ENCODE results near the gene PIKFYVE. TPM values are rescaled to one million over a fixed set of nuclear protein-coding genes. Genes with fewer than 3 reads are reported as not detected.

PIKFYVE gene
- total RNA-seq, 1 donor from 2014 or later, result 29.8 TPM

DNA sequence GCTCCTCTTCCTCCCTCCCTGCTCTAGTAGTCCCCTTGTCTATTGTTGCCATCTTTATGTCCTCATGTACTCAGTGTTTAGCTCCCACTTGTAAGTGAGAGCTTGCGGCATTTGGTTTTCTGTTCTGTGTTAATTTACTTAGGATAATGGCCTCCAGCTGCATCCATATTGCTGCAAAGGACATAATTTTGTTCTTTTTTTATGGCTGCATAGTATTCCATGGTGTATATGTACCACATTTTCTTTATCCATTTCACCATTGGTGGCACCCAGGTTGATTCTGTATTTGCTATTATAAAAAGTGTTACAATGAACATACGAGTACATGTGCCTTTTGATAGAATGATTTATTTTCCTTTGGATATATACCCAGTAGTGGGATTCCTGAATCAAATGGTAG is 12.5 kb downstream of the PIKFYVE start:
- no peak for TF ChIP-seq CTCF (IDR thresholded peaks at IDR 0.05; ENCODE audit: insufficient read depth, low read depth, low read length)
- TF ChIP-seq EZH2 (IDR thresholded peaks at IDR 0.05; ENCODE audit: insufficient read depth, low read length), result no peak
- Mint-ChIP-seq H3K9me3 (ENCODE audit: unreplicated experiment) (no peaks in the 10 kb centered on the region), H3K27me3 (ENCODE audit: low read depth, unreplicated experiment) (no peaks in the 10 kb centered on the region), H3K27ac (ENCODE audit: unreplicated experiment) (no peak overlapping the region), H3K36me3 (ENCODE audit: low read depth, unreplicated experiment) (peaks cover 37% of the 10 kb centered on the region), H3K4me3 (ENCODE audit: unreplicated experiment) (no peak overlapping the region), H3K4me1 (ENCODE audit: low read depth, unreplicated experiment) (peaks cover 19% of the 10 kb centered on the region)
- no peaks in the 10 kb centered on the region for H3K9me3 ChIP-seq (ENCODE audit: insufficient read depth, low read depth, low read length)
- H4K20me1 ChIP-seq (ENCODE audit: insufficient read depth, low read length), result peaks cover 53% of the 10 kb centered on the region
- FAIRE-seq, result no peak
- H3K79me2 ChIP-seq (ENCODE audit: insufficient read depth, low read length), result peaks cover 4% of the 10 kb centered on the region
- H3K4me2 ChIP-seq (ENCODE audit: low read length), result no peak overlapping the region
- no peak overlapping the region for H3K4me3 ChIP-seq (ENCODE audit: insufficient read depth, low read depth, low read length)
- H3K4me1 ChIP-seq (ENCODE audit: insufficient read depth, low read length), result peaks cover 4% of the 10 kb centered on the region
- DNase-seq (ENCODE audit: low read depth), result no peak
- no peaks in the 10 kb centered on the region for H3K27me3 ChIP-seq (ENCODE audit: insufficient read depth, low read length)
- no peak overlapping the region for H3K27ac ChIP-seq (ENCODE audit: low read depth, low read length)
- peaks cover 33% of the 10 kb centered on the region for H3K36me3 ChIP-seq (ENCODE audit: insufficient read depth, low read length)
- no peak overlapping the region for H2AFZ ChIP-seq (ENCODE audit: low read depth, low read length)
- no peak overlapping the region for H3K9ac ChIP-seq (ENCODE audit: low read length)

DNA sequence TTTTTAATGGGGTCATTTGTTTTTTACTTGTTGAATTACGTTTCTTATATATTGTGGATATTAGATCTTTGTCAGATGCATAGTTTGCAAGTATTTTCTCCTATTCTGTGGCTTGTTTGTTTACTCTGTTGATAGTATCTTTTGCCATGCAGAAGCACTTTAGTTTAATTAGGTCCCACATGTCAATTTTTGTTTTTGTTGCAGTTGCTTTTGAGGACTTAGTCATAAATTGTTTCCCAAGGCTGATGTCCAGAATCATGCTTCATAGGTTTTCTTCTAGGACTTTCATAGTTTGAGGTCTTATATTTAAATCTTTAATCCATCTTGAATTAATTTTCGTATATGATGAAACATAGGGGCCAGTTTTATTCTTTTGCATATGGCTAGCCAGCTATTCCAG is 13.2 kb downstream of the PIKFYVE start:
- no peak overlapping the region for H2AFZ ChIP-seq (ENCODE audit: low read depth, low read length)
- peaks cover 4% of the 10 kb centered on the region for H3K79me2 ChIP-seq (ENCODE audit: insufficient read depth, low read length)
- DNase-seq (ENCODE audit: low read depth), result no peak
- no peaks in the 10 kb centered on the region for H3K27me3 ChIP-seq (ENCODE audit: insufficient read depth, low read length)
- Mint-ChIP-seq H3K4me3 (ENCODE audit: unreplicated experiment) (no peak overlapping the region), H3K9me3 (ENCODE audit: unreplicated experiment) (no peaks in the 10 kb centered on the region), H3K27ac (ENCODE audit: unreplicated experiment) (no peak overlapping the region), H3K4me1 (ENCODE audit: low read depth, unreplicated experiment) (peaks cover 19% of the 10 kb centered on the region), H3K27me3 (ENCODE audit: low read depth, unreplicated experiment) (no peaks in the 10 kb centered on the region), H3K36me3 (ENCODE audit: low read depth, unreplicated experiment) (peaks cover 37% of the 10 kb centered on the region)
- no peaks in the 10 kb centered on the region for H3K9me3 ChIP-seq (ENCODE audit: insufficient read depth, low read depth, low read length)
- peaks cover 50% of the 10 kb centered on the region for H4K20me1 ChIP-seq (ENCODE audit: insufficient read depth, low read length)
- no peak for FAIRE-seq
- H3K4me1 ChIP-seq (ENCODE audit: insufficient read depth, low read length), result peaks cover 4% of the 10 kb centered on the region
- H3K4me3 ChIP-seq (ENCODE audit: insufficient read depth, low read depth, low read length), result no peak overlapping the region
- peaks cover 27% of the 10 kb centered on the region for H3K36me3 ChIP-seq (ENCODE audit: insufficient read depth, low read length)
- no peak overlapping the region for H3K4me2 ChIP-seq (ENCODE audit: low read length)
- TF ChIP-seq CTCF (IDR thresholded peaks at IDR 0.05; ENCODE audit: insufficient read depth, low read depth, low read length), result no peak
- no peak for TF ChIP-seq EZH2 (IDR thresholded peaks at IDR 0.05; ENCODE audit: insufficient read depth, low read length)
- H3K27ac ChIP-seq (ENCODE audit: low read depth, low read length), result no peak overlapping the region
- no peak overlapping the region for H3K9ac ChIP-seq (ENCODE audit: low read length)

DNA sequence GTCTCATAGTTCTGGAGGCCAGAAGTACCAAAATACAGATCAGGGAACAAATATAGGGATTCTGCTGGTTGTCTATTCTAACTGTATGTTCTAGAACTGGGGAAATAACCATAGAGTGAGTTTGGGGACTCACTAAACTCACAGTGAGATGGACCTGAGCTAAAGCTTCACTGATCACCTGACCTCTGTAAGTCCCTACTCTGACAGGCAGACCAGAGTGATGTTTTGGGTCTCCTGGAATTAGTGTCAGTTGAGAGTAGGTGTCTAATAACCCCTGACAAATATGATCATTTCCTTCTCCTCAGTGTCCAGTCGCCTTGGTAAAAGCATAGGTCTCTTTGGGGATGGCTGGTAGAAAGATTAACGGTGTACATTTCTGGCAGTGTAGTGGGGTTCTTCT is 14.2 kb downstream of the PIKFYVE start:
- no peak for DNase-seq (ENCODE audit: low read depth)
- Histone ChIP-seq H3K27ac (ENCODE audit: low read depth, low read length) (no peak overlapping the region), H4K20me1 (ENCODE audit: insufficient read depth, low read length) (peaks cover 47% of the 10 kb centered on the region), H2AFZ (ENCODE audit: low read depth, low read length) (no peak overlapping the region), H3K4me3 (ENCODE audit: insufficient read depth, low read depth, low read length) (no peak overlapping the region), H3K27me3 (ENCODE audit: insufficient read depth, low read length) (no peaks in the 10 kb centered on the region), H3K4me1 (ENCODE audit: insufficient read depth, low read length) (peaks cover 4% of the 10 kb centered on the region), H3K36me3 (ENCODE audit: insufficient read depth, low read length) (peaks cover 23% of the 10 kb centered on the region), H3K4me2 (ENCODE audit: low read length) (no peak overlapping the region), H3K9me3 (ENCODE audit: insufficient read depth, low read depth, low read length) (no peaks in the 10 kb centered on the region), H3K79me2 (ENCODE audit: insufficient read depth, low read length) (peaks cover 4% of the 10 kb centered on the region), H3K9ac (ENCODE audit: low read length) (no peak overlapping the region)
- no peak for FAIRE-seq
- Mint-ChIP-seq H3K27ac (ENCODE audit: unreplicated experiment) (no peak overlapping the region), H3K27me3 (ENCODE audit: low read depth, unreplicated experiment) (no peaks in the 10 kb centered on the region), H3K9me3 (ENCODE audit: unreplicated experiment) (no peaks in the 10 kb centered on the region), H3K36me3 (ENCODE audit: low read depth, unreplicated experiment) (peaks cover 35% of the 10 kb centered on the region), H3K4me1 (ENCODE audit: low read depth, unreplicated experiment) (peaks cover 19% of the 10 kb centered on the region), H3K4me3 (ENCODE audit: unreplicated experiment) (no peak overlapping the region)
- no peak for TF ChIP-seq CTCF (IDR thresholded peaks at IDR 0.05; ENCODE audit: insufficient read depth, low read depth, low read length)
- no peak for TF ChIP-seq EZH2 (IDR thresholded peaks at IDR 0.05; ENCODE audit: insufficient read depth, low read length)

Data from astrocyte (in vitro differentiated cells and primary cell).